ENCODE data around the gene TATDN2.
"Not testable (repeated sequence)": the region's sequence is repeated elsewhere in the genome, so short reads cannot be mapped to it uniquely, and the experiment has no call there.

Gene TATDN2

GRCh38 chr3:10292505-10293419, 44.5 kb downstream of the TATDN2 start, which contains the start of gene GHRL:
GHRL (minus strand) TSS chr3:10292947; CDS start chr3:10290180, 2,767 bp downstream.
- no peak for DNase-seq

GRCh38 chr3:10294030-10294586, 45.8 kb downstream of the TATDN2 start:
- no peak for DNase-seq

GRCh38 chr3:10298064-10298463, 49.8 kb downstream of the TATDN2 start:
- DNase-seq: not testable (repeated sequence)

GRCh38 chr3:10299175-10299574, 50.9 kb downstream of the TATDN2 start:
- no peak for DNase-seq

GRCh38 chr3:10299679-10300078, 51.4 kb downstream of the TATDN2 start:
- no peak for DNase-seq

GRCh38 chr3:10300087-10300486, 51.8 kb downstream of the TATDN2 start:
- no peak for DNase-seq

GRCh38 chr3:10303105-10303504, 54.8 kb downstream of the TATDN2 start:
- DNase-seq: no peak

GRCh38 chr3:10303785-10304184, 55.5 kb downstream of the TATDN2 start:
- no peak for DNase-seq

GRCh38 chr3:10304905-10305304, 56.6 kb downstream of the TATDN2 start:
- no peak for DNase-seq

- DNase-seq: no peak
Measured at GRCh38 chr3:10305331-10305902, 57.2 kb downstream of the TATDN2 start.

- DNase-seq: no peak
Measured at GRCh38 chr3:10306156-10306555, 57.9 kb downstream of the TATDN2 start.

- DNase-seq: no peak
Measured at GRCh38 chr3:10308678-10309077, 60.4 kb downstream of the TATDN2 start.

- no peak for DNase-seq
Measured at GRCh38 chr3:10309736-10310135, 61.5 kb downstream of the TATDN2 start.

- DNase-seq: no peak
Measured at GRCh38 chr3:10310578-10310977, 62.3 kb downstream of the TATDN2 start.

- no peak for DNase-seq
Measured at GRCh38 chr3:10311710-10312109, 63.5 kb downstream of the TATDN2 start.

- no peak for DNase-seq
Measured at GRCh38 chr3:10312391-10312790, 64.1 kb downstream of the TATDN2 start.

GRCh38 chr3:10312861-10313260, 64.6 kb downstream of the TATDN2 start:
- no peak for DNase-seq

GRCh38 chr3:10315101-10315500, 66.8 kb downstream of the TATDN2 start:
- no peak for DNase-seq

GRCh38 chr3:10315771-10316344, 67.6 kb downstream of the TATDN2 start:
- DNase-seq: no peak

GRCh38 chr3:10317311-10317960, 69.2 kb downstream of the TATDN2 start:
- DNase-seq: no peak

- no peak for DNase-seq
Measured at GRCh38 chr3:10317961-10318350, 69.7 kb downstream of the TATDN2 start.

GRCh38 chr3:10319251-10319650, 71.0 kb downstream of the TATDN2 start:
- DNase-seq: no peak

- DNase-seq: no peak
Measured at GRCh38 chr3:10319804-10320203, 71.5 kb downstream of the TATDN2 start.

All from stimulated activated CD4-positive, alpha-beta T cell treated with anti-CD3 and anti-CD28 coated beads, Interleukin-4, amount 100 ng/mL, for 1 hour (primary cell).